HG02678 (cell line): Measurements from ENCODE around the gene SGK2.

Experiments
- ATAC-seq: cut with Tn5 transposase; IDR thresholded peaks from one replicate; pipeline ENCODE4 v1.9.1; 2021; ENCODE audit warnings: mild to moderate bottlenecking, moderate library complexity; ENCODE audit not compliant: unreplicated experiment

The SGK2 gene

GRCh38 chr20:43536041-43536816, 22.6 kb upstream of the SGK2 start:
- ATAC-seq, result no peak

GRCh38 chr20:43536817-43537440, 21.9 kb upstream of the SGK2 start:
- no peak for ATAC-seq

GRCh38 chr20:43537921-43538877, 20.6 kb upstream of the SGK2 start:
- ATAC-seq, result no peak

- no peak for ATAC-seq
Observed at GRCh38 chr20:43538878-43539700, 19.7 kb upstream of the SGK2 start.

GRCh38 chr20:43539975-43540672, 18.7 kb upstream of the SGK2 start:
- ATAC-seq, result no peak

GRCh38 chr20:43540673-43541060, 18.2 kb upstream of the SGK2 start:
- ATAC-seq, result no peak

- no peak for ATAC-seq
Observed at GRCh38 chr20:43541214-43541613, 17.6 kb upstream of the SGK2 start.

GRCh38 chr20:43542161-43542560, 16.7 kb upstream of the SGK2 start:
- ATAC-seq, result no peak

GRCh38 chr20:43542674-43543073, 16.2 kb upstream of the SGK2 start:
- no peak for ATAC-seq

GRCh38 chr20:43543138-43543537, 15.7 kb upstream of the SGK2 start:
- no peak for ATAC-seq

GRCh38 chr20:43544501-43544900, 14.3 kb upstream of the SGK2 start:
- no peak for ATAC-seq

- no peak for ATAC-seq
Observed at GRCh38 chr20:43545837-43546578, 12.8 kb upstream of the SGK2 start.

- ATAC-seq, result no peak
Observed at GRCh38 chr20:43548273-43548880, 10.4 kb upstream of the SGK2 start.

GRCh38 chr20:43549416-43550065, 9.3 kb upstream of the SGK2 start:
- no peak for ATAC-seq

- no peak for ATAC-seq
Observed at GRCh38 chr20:43550456-43550855, 8.4 kb upstream of the SGK2 start.

GRCh38 chr20:43554369-43554768, 4.5 kb upstream of the SGK2 start:
- no peak for ATAC-seq

- ATAC-seq, result no peak
Observed at GRCh38 chr20:43559147-43559987, 540 bp downstream of the SGK2 start.

GRCh38 chr20:43560974-43561373, 2.1 kb downstream of the SGK2 start:
- ATAC-seq, result no peak
